Pancreas (tissue), 10 donors: ENCODE measurements around the gene PRPS1L1. TPM values are rescaled to one million over a fixed set of nuclear protein-coding genes. Genes with fewer than 3 reads are reported as not detected.

Source experiments
- ATAC-seq, 4 donors: fragments of 200-7000 bp; cut with Tn5 transposase; one replicate each; pipeline versions ENCODE4 v1.8.0 to v1.9.1; 2020; ENCODE audit warnings: mild to moderate bottlenecking in 4 of 4, moderate library complexity in 4 of 4
- DNase-seq, 6 donors: peaks; one replicate each; pipeline ENCODE4 v3.0.0-alpha.2; 2020
- FAIRE-seq: peaks from 2 replicates; lab custom pipeline; 2012; peaks lifted over from hg19 to GRCh38; lab: Jason Lieb, UNC
- H3K27ac ChIP-seq, 4 donors: fragments of 200-600 bp; sonication (generic); 1 replicate in 3 of 4; 2 replicates in 1 of 4; pipeline versions ENCODE4 v1.5.0 to v1.8.0; 2020
- H3K27me3 ChIP-seq, 4 donors: fragments of 200-600 bp; one replicate each; pipeline ENCODE4 v1.8.0; 2021
- H3K36me3 ChIP-seq, 3 donors: fragments of 200-600 bp; sonication (generic) in 1 of 3; one replicate each; pipeline versions ENCODE4 v1.5.0 to v1.8.0; 2020 to 2021
- H3K4me1 ChIP-seq, 3 donors: fragments of 200-600 bp; one replicate each; pipeline ENCODE4 v1.8.0; 2021
- H3K4me3 ChIP-seq, 4 donors: fragments of 200-600 bp; sonication (generic) in 2 of 4; one replicate each; pipeline versions ENCODE4 v1.5.0 to v1.8.0; 2020 to 2021
- H3K9me3 ChIP-seq, 4 donors: fragments of 200-600 bp; one replicate each; pipeline ENCODE4 v1.8.0; 2021
- CTCF ChIP-seq, 4 donors: fragments of 200-600 bp; sonication (generic) in 3 of 4; IDR thresholded peaks; one replicate each; pipeline versions ENCODE4 v1.5.0 to v1.8.0; 2021; ENCODE audit warnings: antibody characterized with exemption in 4 of 4
- WGBS, 2 donors: extraction: QIAGEN DNeasy Blood & Tissue Kit; methylation state at CpG; one replicate each; pipeline ENCODE4 v1.1.7; 2013; 5-methylcytosine and 5-hydroxymethylcytosine counted together
- intact Hi-C, 3 donors: fragments of 100-400 bp; cut with DNase I; formaldehyde crosslinking; loops; one replicate each; pipeline versions ENCODE4 v1.11.1 to v1.14.2; 2022
- polyA plus RNA-seq, 2 donors: library from polyadenylated mRNA; stranded (reverse); fragments of 200-250 nt; gene quantifications; one replicate each; pipeline ENCODE4 v1.2.3, GENCODE V29; 2013
- total RNA-seq, 6 donors: library from RNA; stranded (reverse); fragmentation: NEBNext Ultra II Directional in 4 of 6; extraction: Animal tissue kit (Norgen Biotek cat#: 25700) in 4 of 6; gene quantifications; one replicate each; pipeline versions ENCODE4 v1.2.1 to v1.2.4, GENCODE V29; 2021 to 2023
- donor health status: healthy with polysubstance abuse.
- donor health status: DM: no; HTN: no; CAD: no; lungs with moderate emphysema.
- donor health status: DM: no; HTN: no; CAD: no.
- donor health status: control.
- donor health status: control.
- donor health status: Bipolar disorder and iron deficiency.
- donor health status: DM: yes; HTN: yes; CAD: no.
- donor health status: DM: no; HTN: no; CAD: no.
- donor health status: DM: no; HTN: no; CAD: no.
- donor health status: DM: yes; HTN: yes; CAD: no.

PRPS1L1 gene
- total and polyA plus RNA-seq, 8 donors, result not detected

- Histone ChIP-seq H3K4me1 (no peaks in the 10 kb centered on the region), H3K27ac (no peak overlapping the region), H3K4me3 (no peak overlapping the region), H3K9me3 (no peaks in the 10 kb centered on the region), H3K27me3 (no peaks in the 10 kb centered on the region), H3K36me3 (no peaks in the 10 kb centered on the region)
- no peak for TF ChIP-seq CTCF (IDR thresholded peaks at IDR 0.05)
- intact Hi-C loops, result no loop called here
- DNase-seq (no peak), FAIRE-seq (no peak), ATAC-seq (no peak)
- 83 to 87% methylated on average over 6 of the region's 6 CpGs for WGBS, 2 donors
Observed at GRCh38 chr7:17988858-17989257, 38.8 kb downstream of the PRPS1L1 start.

GRCh38 chr7:17988141-17988540 lies 39.5 kb downstream of the PRPS1L1 start:
- no peak for ATAC-seq
- Histone ChIP-seq H3K36me3 (no peaks in the 10 kb centered on the region), H3K9me3 (no peaks in the 10 kb centered on the region), H3K4me1 (no peaks in the 10 kb centered on the region), H3K4me3 (no peak overlapping the region), H3K27ac (no peak overlapping the region), H3K27me3 (no peaks in the 10 kb centered on the region)
- DNase-seq, result no peak
- intact Hi-C loops, result no loop called here
- no peak for FAIRE-seq
- TF ChIP-seq CTCF (IDR thresholded peaks at IDR 0.05), result no peak
- 69 to 76% methylated on average over 6 of the region's 6 CpGs for WGBS, 2 donors

- H3K9me3 ChIP-seq, result no peaks in the 10 kb centered on the region
- no peak overlapping the region for H3K4me3 ChIP-seq
- FAIRE-seq, result no peak
- no peak overlapping the region for H3K27ac ChIP-seq
- intact Hi-C loops, result no loop called here
- H3K27me3 ChIP-seq, result no peaks in the 10 kb centered on the region
- DNase-seq, result no peak
- no peak for ATAC-seq
- no peak for TF ChIP-seq CTCF (IDR thresholded peaks at IDR 0.05)
- WGBS, 2 donors, result 40 to 44% methylated on average over 1 of the region's 1 CpG
- no peaks in the 10 kb centered on the region for H3K36me3 ChIP-seq
- H3K4me1 ChIP-seq, result no peaks in the 10 kb centered on the region
Observed at GRCh38 chr7:17986851-17987250, 40.8 kb downstream of the PRPS1L1 start.

- no peaks in the 10 kb centered on the region for H3K9me3 ChIP-seq
- no peaks in the 10 kb centered on the region for H3K4me1 ChIP-seq
- H3K27ac ChIP-seq, result no peak overlapping the region
- H3K4me3 ChIP-seq, result no peak overlapping the region
- intact Hi-C loops, result no loop called here
- no peak for TF ChIP-seq CTCF (IDR thresholded peaks at IDR 0.05)
- no peaks in the 10 kb centered on the region for H3K27me3 ChIP-seq
- H3K36me3 ChIP-seq, result no peaks in the 10 kb centered on the region
- no peak for FAIRE-seq
- DNase-seq, result no peak
- ATAC-seq, result no peak
- 56 to 73% methylated on average over 6 of the region's 6 CpGs for WGBS, 2 donors
Observed at GRCh38 chr7:17985473-17986239, 42.0 kb downstream of the PRPS1L1 start.

GRCh38 chr7:17984288-17984687 lies 43.4 kb downstream of the PRPS1L1 start:
- intact Hi-C loops, result no loop called here
- no peaks in the 10 kb centered on the region for H3K4me1 ChIP-seq
- FAIRE-seq (no peak), ATAC-seq (no peak), DNase-seq (no peak)
- no peak for TF ChIP-seq CTCF (IDR thresholded peaks at IDR 0.05)
- H3K4me3 ChIP-seq, result no peak overlapping the region
- no peaks in the 10 kb centered on the region for H3K27me3 ChIP-seq
- no peaks in the 10 kb centered on the region for H3K36me3 ChIP-seq
- H3K27ac ChIP-seq, result no peak overlapping the region
- 56 to 74% methylated on average over 1 of the region's 1 CpG for WGBS, 2 donors
- H3K9me3 ChIP-seq, result no peaks in the 10 kb centered on the region
